ENCODE results near the gene PRSS36.
"Not testable (repeated sequence)": the region's sequence is repeated elsewhere in the genome, so short reads cannot be mapped to it uniquely, and the experiment has no call there.

The PRSS36 gene

DNA sequence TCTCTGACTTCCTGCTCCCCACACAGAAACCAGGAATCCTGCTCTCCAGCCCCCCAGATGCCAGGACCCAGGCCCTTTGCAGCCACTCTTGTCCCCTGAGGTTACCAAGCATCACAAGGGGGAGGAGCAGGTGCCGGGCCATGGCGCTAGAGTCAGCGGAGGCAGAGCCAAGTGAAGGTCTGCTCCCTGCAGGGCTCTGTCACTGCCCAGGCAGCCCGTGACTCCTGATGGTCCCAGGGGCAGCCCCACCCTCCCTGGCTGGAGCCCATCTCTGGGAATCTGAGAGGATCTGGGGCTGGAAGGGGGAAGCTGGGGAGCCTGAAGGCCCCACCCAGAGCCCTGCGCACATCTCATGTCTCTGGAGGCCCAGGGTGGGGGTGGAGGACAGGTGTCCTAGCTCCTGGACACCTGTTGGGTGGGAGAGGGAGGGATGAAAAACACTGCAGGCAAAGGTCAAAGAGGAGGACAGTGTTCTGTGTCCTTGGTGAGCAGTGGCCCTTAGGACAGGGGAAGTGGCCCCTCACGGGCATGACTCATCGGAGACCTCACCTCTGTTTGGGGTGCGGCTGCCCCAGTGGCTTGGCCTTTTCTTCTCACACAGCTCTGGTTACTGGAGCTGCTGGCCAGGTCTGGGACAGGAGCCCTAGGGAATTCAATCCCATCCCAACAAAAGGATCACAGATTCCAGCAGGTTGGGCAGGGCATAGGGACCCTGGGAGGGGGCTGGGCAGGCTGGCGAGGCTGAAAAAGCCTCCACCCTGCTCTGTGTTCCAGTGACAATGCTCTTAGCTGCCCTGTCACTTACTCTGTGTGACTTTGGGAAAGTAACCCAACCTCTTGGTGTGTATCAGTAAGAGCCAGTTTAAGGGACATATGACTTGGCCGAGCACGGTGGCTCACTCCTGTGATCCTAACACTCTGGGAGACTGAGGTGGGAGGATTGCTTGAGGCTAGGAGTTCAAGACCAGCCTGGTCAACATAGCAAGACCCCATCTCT lies at the start of gene PRSS36:
TSS of gene PRSS36 (minus strand) at position 173 of the 997 bp plus-strand sequence. CDS start at position 142, 31 bp downstream.
- DNase-seq (ENCODE audit: low read depth): no peak

DNA sequence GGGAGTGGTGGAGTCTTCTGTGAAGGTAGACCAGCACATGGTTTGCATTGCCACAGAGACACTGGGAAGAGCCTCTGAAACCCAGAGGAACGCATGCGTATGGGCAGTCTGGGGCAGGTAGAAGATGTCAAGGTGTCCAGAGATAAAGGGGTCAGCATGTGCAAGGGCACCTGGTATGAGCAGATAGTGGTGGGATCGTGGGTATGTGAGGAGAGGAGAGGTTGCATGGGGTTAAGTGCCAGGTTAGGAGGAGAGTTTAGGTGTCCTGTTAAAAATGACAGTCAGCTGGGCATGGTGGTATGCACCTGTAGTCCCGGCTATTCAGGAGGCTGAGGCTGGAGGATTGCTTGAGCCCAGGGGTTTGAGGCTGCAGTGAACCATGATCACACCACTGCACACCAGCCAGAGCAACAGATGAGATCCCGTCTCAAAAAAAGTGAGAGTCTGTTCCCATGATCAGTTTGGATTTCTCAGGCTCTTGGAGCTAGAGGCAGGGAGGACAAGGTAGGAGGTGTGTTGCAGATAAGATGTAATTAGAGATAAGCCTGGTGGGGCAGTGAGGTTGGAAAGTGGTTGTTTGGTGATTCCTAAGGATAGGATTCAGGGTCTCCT lies 49.7 kb upstream of the PRSS36 start:
- DNase-seq (ENCODE audit: low read depth): no peak

- DNase-seq (ENCODE audit: low read depth): no peak
These were observed 48.5 kb upstream of the PRSS36 start for GRCh38 chr16:31198207-31198882.

- DNase-seq (ENCODE audit: low read depth): no peak
These were observed 46.6 kb upstream of the PRSS36 start for GRCh38 chr16:31196324-31197088.

GRCh38 chr16:31195861-31196260 lies 46.0 kb upstream of the PRSS36 start:
- DNase-seq (ENCODE audit: low read depth): not testable (repeated sequence)

DNA sequence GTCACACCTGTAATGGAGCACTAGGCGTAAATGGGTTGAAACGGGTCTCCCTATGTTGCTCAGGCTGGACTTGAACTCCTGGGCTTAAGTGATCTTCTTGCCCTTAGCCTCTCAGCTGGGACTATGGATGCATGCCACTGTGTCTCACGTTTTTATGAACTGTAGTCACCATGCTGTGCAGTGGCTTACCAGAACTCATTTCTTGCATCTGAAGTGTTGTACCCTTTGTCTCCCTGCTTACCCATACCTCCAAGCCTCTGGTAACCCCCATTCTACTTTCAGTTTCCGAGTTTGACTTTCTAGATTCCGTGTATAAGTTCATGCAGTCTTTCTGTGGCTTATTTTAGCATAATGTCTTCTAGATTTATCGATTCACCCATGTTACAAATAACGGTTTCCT lies 45.0 kb upstream of the PRSS36 start:
- no peak for DNase-seq (ENCODE audit: low read depth)

DNA sequence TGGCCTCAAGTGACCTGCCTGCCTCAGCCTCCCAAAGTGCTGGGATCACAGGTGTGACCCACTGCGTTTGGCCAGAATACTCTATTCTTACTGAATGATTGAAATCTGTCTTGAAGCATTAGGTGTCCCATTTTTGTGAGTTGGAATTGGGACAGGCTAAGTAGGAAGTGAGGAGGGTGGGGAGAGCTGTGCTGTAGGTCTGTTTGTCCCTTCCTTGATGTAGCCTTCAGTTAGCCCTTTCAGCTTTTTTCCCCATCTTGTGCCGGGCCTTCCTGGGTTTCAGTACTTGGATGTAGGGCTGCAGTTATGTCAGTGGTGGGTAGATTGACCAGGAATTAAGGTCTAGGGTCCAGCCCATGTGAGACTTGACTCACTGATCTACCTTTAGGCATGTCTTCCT lies 44.0 kb upstream of the PRSS36 start:
- DNase-seq (ENCODE audit: low read depth): no peak

- DNase-seq (ENCODE audit: low read depth): no peak
These were observed 43.2 kb upstream of the PRSS36 start for GRCh38 chr16:31192856-31193642.

DNA sequence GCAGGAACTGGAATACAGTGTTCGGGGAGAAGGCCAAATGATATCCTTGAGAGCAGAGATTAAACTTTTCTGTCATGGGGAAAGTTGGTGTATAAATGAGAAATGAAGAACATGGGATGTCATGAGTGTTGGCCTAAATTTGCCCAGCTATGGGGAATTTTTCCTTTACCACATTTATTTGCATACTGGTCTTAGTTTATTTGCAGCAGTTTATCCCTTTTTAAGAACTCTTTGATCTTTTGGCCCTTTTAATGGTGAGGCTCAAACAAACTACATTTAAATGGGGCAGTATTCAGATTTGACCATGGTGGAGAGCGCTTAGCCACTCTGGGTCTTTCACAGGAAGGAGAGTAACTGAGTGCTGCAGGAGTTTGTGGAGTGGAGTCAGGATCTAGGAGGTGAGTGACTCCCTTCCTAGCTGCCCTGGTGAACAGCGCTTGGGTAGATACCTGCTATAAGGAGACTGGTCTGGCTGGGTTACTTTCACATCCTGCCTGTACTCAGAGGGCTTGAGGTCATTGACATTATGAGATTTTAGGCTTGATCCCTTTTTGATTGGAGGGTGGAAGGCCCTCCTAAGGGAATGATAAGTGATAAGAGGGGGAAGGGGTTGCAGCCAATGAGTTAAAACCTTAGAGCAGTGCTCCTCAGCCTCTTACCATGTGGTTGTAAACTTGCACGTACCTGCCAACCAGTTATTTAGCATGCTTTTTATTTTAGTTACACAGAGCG lies 42.0 kb upstream of the PRSS36 start:
- no peak for DNase-seq (ENCODE audit: low read depth)

- no peak for DNase-seq (ENCODE audit: low read depth)
These were observed 41.1 kb upstream of the PRSS36 start for GRCh38 chr16:31190818-31191444.

DNA sequence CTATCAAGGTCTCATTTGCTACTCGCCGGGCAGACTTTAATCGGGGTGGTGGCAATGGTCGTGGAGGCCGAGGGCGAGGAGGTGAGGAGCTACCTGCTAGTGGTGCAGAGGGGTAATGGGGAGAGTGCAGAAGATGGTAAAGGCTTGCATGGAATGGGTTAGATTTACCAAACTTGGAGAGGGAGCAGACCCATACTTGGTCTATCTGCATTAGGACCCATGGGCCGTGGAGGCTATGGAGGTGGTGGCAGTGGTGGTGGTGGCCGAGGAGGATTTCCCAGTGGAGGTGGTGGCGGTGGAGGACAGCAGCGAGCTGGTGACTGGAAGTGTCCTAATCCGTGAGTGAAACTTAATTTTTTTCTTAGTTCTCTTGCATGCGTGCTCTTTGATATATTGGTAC lies 40.2 kb upstream of the PRSS36 start:
- no peak for DNase-seq (ENCODE audit: low read depth)

GRCh38 chr16:31189412-31189778 lies 39.5 kb upstream of the PRSS36 start:
- DNase-seq (ENCODE audit: low read depth): no peak

- no peak for DNase-seq (ENCODE audit: low read depth)
These were observed 38.9 kb upstream of the PRSS36 start for GRCh38 chr16:31188450-31189411.

DNA sequence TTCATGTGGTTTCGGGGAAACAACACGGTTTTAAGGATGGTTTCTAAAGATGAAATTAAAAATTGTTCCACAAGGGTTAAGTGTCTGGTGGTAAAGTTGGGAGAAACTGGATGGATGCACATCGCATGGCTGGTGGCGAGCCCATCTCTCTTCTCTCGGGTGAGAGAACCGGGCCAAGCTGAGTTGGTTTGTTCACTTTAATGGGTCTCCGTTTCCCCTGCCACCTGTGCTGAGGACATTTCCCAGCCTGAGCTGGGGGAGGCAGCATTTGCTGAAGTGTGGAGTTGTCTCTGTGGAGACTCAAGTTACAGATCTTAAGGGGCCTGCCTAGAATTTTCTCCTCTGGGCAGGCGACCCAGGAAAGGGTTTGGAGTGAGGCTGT lies 37.9 kb upstream of the PRSS36 start:
- DNase-seq (ENCODE audit: low read depth): no peak

DNA sequence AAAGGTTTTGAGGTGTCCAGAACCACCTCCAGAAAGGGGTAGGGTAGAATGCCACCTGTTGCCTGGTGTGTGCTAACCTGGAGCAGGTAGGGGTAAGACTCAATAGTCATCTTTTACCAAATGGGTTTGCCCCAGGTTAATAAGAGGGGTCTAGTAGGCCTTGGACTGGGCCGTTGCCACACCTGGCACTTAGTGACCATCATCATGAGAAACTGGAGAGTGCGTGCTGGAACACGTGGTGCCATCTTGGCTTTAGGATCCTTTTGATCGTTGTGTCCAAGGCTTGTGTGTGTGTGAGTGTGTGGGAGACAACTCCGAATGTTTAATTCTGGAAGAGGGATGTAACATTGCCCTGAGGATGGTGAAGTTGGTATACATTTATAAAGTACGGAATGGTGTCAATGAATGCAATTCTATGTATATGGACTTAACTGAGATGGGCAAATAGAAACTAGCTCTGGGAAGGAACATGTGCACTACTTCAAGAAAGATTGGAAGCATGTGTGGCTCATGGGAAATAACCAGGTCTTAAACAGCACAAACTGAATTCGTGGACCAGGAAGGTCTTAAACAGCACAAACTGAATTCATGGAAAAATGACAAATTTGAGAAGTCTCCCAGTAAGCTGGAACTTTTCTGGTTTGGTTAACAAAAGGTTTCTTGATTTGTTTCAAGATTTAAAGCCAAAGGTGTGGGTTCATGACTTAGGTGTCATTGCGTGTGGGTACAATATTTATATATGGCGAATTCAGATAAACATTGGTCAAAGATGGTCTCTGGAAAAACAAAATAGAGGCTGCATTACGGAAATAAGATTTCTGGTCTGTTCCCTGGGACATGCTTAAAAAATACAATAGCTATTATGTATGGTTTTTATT lies 37.3 kb upstream of the PRSS36 start:
- no peak for DNase-seq (ENCODE audit: low read depth)

DNA sequence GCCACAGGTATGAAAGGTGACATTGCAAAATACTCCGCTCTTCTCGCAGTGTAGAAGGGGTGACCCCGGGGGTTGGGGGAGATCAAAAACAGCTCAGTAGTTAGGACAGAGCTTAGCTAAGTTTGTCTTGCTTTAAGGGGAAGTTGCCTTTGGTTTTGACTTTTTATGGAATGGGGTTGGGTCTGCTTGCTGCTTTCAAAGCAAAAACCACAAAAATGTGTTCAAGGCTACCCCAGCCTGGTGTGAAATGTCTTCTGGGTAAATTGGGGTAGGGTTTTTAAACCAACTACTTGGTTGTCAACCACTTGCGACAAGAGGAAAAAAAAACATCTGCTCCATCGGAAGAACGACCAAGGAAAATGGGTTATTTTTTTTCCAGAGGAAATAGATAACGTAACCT lies 36.3 kb upstream of the PRSS36 start:
- DNase-seq (ENCODE audit: low read depth): no peak

GRCh38 chr16:31185339-31185738 lies 35.5 kb upstream of the PRSS36 start:
- DNase-seq (ENCODE audit: low read depth): no peak

DNA sequence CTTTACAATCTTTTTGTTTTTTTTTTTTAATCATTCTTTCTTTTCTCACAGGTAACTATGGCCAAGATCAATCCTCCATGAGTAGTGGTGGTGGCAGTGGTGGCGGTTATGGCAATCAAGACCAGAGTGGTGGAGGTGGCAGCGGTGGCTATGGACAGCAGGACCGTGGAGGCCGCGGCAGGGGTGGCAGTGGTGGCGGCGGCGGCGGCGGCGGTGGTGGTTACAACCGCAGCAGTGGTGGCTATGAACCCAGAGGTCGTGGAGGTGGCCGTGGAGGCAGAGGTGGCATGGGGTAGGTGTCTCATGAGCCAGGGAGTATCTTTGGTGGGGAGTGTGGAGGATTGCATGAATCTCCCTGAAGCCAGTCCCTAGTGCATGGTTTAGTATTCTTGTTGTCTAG lies 35.0 kb upstream of the PRSS36 start:
- DNase-seq (ENCODE audit: low read depth): no peak

Data from T-helper 22 cell (primary cell).